GM12873 (cell line): ENCODE results near the gene NCAM1.

Experiments
- CTCF ChIP-seq: IDR thresholded peaks from 2 replicates; pipeline ENCODE4 v1.5.1; 2012; ENCODE audit warnings: low read depth, mild to moderate bottlenecking, moderate library complexity, low read length, control low read depth; ENCODE audit not compliant: insufficient read depth; ENCODE audit errors: missing control alignments

NCAM1 gene

GRCh38 chr11:113197446-113197845 is 236.2 kb downstream of the NCAM1 start:
- no peak for TF ChIP-seq CTCF

GRCh38 chr11:113198972-113199661 is 237.9 kb downstream of the NCAM1 start:
- no peak for TF ChIP-seq CTCF

- no peak for TF ChIP-seq CTCF
Observed at GRCh38 chr11:113199866-113200265, 238.6 kb downstream of the NCAM1 start.

GRCh38 chr11:113201054-113201818 is 240.0 kb downstream of the NCAM1 start:
- no peak for TF ChIP-seq CTCF

- no peak for TF ChIP-seq CTCF
Observed at GRCh38 chr11:113202431-113202830, 241.2 kb downstream of the NCAM1 start.

- TF ChIP-seq CTCF: no peak
Observed at GRCh38 chr11:113203141-113203753, 242.0 kb downstream of the NCAM1 start.

- no peak for TF ChIP-seq CTCF
Observed at GRCh38 chr11:113204280-113204679, 243.1 kb downstream of the NCAM1 start.
